ENCODE data around the gene LRRC75A. TPM values are rescaled to one million over a fixed set of nuclear protein-coding genes. Genes with fewer than 3 reads are reported as not detected.
A peak's percentile ranks its signal among the peaks of the same experiment; 100 is the strongest.

The LRRC75A gene
- total RNA-seq, 6 donors from 2014 or later = 2.1 to 7.3 (median 5.2) TPM

DNA sequence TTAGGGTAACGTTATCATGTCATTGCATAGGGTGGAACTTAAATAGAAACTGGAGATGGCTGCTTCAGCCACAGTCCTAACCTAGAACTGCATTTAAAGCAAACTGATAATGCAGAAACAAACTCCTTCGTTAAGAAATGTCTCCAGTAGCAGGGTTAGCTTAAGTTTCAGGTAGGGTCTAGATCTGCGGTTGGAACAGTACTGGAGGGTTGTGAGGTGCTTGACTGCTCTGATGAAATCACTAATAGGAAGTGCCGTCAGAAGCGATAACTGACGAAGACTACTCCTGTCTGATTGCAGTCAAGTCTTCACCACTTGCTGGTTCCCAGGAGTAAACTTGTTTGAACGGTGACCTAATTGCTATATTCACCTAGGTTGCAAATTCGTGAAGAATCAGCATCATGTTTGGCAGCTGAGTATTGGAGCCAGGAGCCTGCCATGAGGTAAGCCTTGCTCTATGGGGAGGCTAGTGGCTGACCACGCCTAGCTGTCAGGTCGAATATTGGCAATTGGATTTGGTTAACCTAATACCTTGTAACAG is 52.1 kb downstream of the LRRC75A start:
- DNase-seq (peak in 1 of 2 donors; percentile 49), ATAC-seq (ENCODE audit: low FRiP score in 2 of 2) (no peak)
- WGBS, 2 donors = 5 to 9% methylated on average over 9 to 10 of the region's 10 CpGs
- TF ChIP-seq POLR2AphosphoS5 (IDR thresholded peaks at IDR 0.05) (no peak), CTCF (IDR thresholded peaks at IDR 0.05) (no peak), POLR2A (IDR thresholded peaks at IDR 0.05) (no peak), EP300 (IDR thresholded peaks at IDR 0.05) (no peak)
- Histone ChIP-seq H3K27me3 (no peaks in the 10 kb centered on the region), H3K27ac (peak overlapping the region; percentile 81 to 90 (median 90)), H3K4me3 (peak overlapping the region; percentile 60 to 94 (median 74)), H3K4me1 (peaks cover 26 to 55% (median 33%) of the 10 kb centered on the region in 4 donors), H3K36me3 (peaks cover 15 to 45% (median 30%) of the 10 kb centered on the region in 4 donors), H3K9me3 (no peaks in the 10 kb centered on the region)

GRCh38 chr17:16439303-16439791 is 52.6 kb downstream of the LRRC75A start:
- peaks cover 15 to 40% (median 27%) of the 10 kb centered on the region in 4 donors for H3K36me3 ChIP-seq
- H3K4me1 ChIP-seq = peaks cover 26 to 54% (median 33%) of the 10 kb centered on the region in 4 donors
- ATAC-seq (ENCODE audit: low FRiP score in 2 of 2) (peak in 1 of 2 donors; percentile 15), DNase-seq (peak in 1 of 2 donors; percentile 47)
- peak overlapping the region; percentile 60 to 94 (median 74) for H3K4me3 ChIP-seq
- 0 to 1% methylated on average over 16 to 25 of the region's 25 CpGs for WGBS, 2 donors
- no peaks in the 10 kb centered on the region for H3K9me3 ChIP-seq
- peak overlapping the region; percentile 81 to 90 (median 90) for H3K27ac ChIP-seq
- no peaks in the 10 kb centered on the region for H3K27me3 ChIP-seq
- TF ChIP-seq POLR2A (IDR thresholded peaks at IDR 0.05) (no peak), EP300 (IDR thresholded peaks at IDR 0.05) (peak in 1 of 4 donors; percentile 24), POLR2AphosphoS5 (IDR thresholded peaks at IDR 0.05) (no peak)

DNA sequence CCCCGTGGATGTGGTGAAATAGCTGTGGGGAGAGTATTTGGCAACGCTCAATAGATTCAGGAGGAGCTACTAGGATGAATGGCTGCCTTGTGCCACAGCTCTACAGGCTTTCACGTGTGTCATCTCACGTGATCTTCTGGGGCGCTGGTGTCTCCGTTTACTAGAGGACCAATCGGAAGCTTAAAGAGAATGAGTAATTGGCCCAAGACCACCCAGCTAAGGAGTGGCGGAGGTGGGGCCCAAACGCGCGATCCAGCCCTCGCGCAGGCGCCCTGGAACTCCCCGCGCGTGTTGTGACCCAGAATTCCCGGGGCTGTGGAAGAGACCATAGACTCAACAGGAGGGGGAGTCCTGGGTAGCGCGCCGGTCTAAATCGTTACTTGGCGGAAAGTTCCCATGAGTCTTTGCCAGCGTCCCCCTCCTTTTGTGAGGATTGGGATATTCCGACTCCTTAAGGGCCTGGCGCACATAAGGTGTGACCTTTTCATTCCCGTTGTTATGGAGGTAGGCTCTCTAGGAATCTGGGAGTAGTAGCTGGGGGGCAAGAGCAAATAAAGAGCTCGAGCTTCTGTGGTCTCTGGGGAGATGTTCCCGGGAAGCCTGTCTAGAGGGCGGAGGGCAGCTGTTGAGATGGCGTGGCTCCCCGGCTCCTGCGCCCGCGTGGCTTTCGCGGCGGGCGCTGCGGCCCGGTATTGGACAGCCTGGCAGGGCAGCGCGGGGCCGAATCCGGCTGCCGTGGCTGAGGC is 53.3 kb downstream of the LRRC75A start:
- 0 to 1% methylated on average over 8 to 46 of the region's 46 CpGs for WGBS, 2 donors
- TF ChIP-seq CTCF (IDR thresholded peaks at IDR 0.05) = peak in 3 of 6 experiments; percentile 10 to 35 (median 23)
- TF ChIP-seq POLR2A (IDR thresholded peaks at IDR 0.05) = peak in 3 of 4 donors; percentile 67 to 85 (median 81)
- TF ChIP-seq EP300 (IDR thresholded peaks at IDR 0.05) = peak in 1 of 4 donors; percentile 74
- peak; percentile 86 to 90 for TF ChIP-seq POLR2AphosphoS5 (IDR thresholded peaks at IDR 0.05)
- ATAC-seq (ENCODE audit: low FRiP score in 2 of 2) (peak; percentile 96), DNase-seq (peak; percentile 95)
- Histone ChIP-seq H3K36me3 (peaks cover 10 to 34% (median 22%) of the 10 kb centered on the region in 4 donors), H3K27me3 (no peaks in the 10 kb centered on the region), H3K27ac (peak overlapping the region; percentile 81 to 90 (median 90)), H3K4me3 (peak overlapping the region; percentile 60 to 94 (median 74)), H3K9me3 (no peaks in the 10 kb centered on the region), H3K4me1 (peaks cover 26 to 48% (median 33%) of the 10 kb centered on the region in 4 donors)

- H3K36me3 ChIP-seq = peaks cover 7 to 34% (median 19%) of the 10 kb centered on the region in 4 donors
- peak overlapping the region; percentile 81 to 90 (median 90) for H3K27ac ChIP-seq
- ATAC-seq (ENCODE audit: low FRiP score in 2 of 2) (no peak), DNase-seq (no peak)
- no peaks in the 10 kb centered on the region for H3K27me3 ChIP-seq
- 19 to 23% methylated on average over 8 of the region's 8 CpGs for WGBS, 2 donors
- no peaks in the 10 kb centered on the region for H3K9me3 ChIP-seq
- TF ChIP-seq CTCF (IDR thresholded peaks at IDR 0.05) (no peak), EP300 (IDR thresholded peaks at IDR 0.05) (no peak), POLR2A (IDR thresholded peaks at IDR 0.05) (no peak), POLR2AphosphoS5 (IDR thresholded peaks at IDR 0.05) (no peak)
- peak overlapping the region in 3 of 4 donors; percentile 60 to 94 (median 62) for H3K4me3 ChIP-seq
- peaks cover 26 to 44% (median 32%) of the 10 kb centered on the region in 4 donors for H3K4me1 ChIP-seq
Observed at GRCh38 chr17:16438173-16438556, 53.8 kb downstream of the LRRC75A start.

- peaks cover 6 to 29% (median 12%) of the 10 kb centered on the region in 4 donors for H3K36me3 ChIP-seq
- H3K4me1 ChIP-seq = peaks cover 23 to 33% (median 27%) of the 10 kb centered on the region in 4 donors
- WGBS, 2 donors = 56 to 63% methylated on average over 2 of the region's 2 CpGs
- no peak overlapping the region for H3K4me3 ChIP-seq
- H3K27ac ChIP-seq = no peak overlapping the region
- H3K27me3 ChIP-seq = no peaks in the 10 kb centered on the region
- no peak for TF ChIP-seq POLR2A (IDR thresholded peaks at IDR 0.05)
- no peak for TF ChIP-seq EP300 (IDR thresholded peaks at IDR 0.05)
- TF ChIP-seq CTCF (IDR thresholded peaks at IDR 0.05) = no peak
- no peak for TF ChIP-seq POLR2AphosphoS5 (IDR thresholded peaks at IDR 0.05)
- no peaks in the 10 kb centered on the region for H3K9me3 ChIP-seq
- no peak for ATAC-seq (ENCODE audit: low FRiP score in 2 of 2)
- no peak for DNase-seq
Observed at GRCh38 chr17:16437083-16437482, 54.9 kb downstream of the LRRC75A start.
